Body of pancreas (tissue), 4 donors: ENCODE data around the gene TMC5. TPM values are rescaled to one million over a fixed set of nuclear protein-coding genes. Genes with fewer than 3 reads are reported as not detected.

Source experiments
- ATAC-seq: fragments of 150-250 bp; one replicate; pipeline ENCODE4 v1.9.1; 2016
- DNase-seq, 4 donors: peaks; one replicate each; pipeline ENCODE4 v3.0.0-alpha.2; 2019
- H3K27ac ChIP-seq, 4 donors: fragments of 200-600 bp; sonication (generic); 1 replicate in 3 of 4; 2 replicates in 1 of 4; pipeline versions ENCODE4 v1.5.1 to v1.6.1; 2016 to 2019; ENCODE audit warnings: mild to moderate bottlenecking in 1 of 4, mixed read lengths in 1 of 4, moderate library complexity in 1 of 4
- H3K27me3 ChIP-seq, 2 donors: fragments of 200-600 bp; sonication (generic); one replicate each; pipeline ENCODE4 v1.6.0; 2016; ENCODE audit warnings: mild to moderate bottlenecking in 1 of 2
- H3K36me3 ChIP-seq, 2 donors: fragments of 200-600 bp; sonication (generic); replicated peaks in 1 of 2; 2 replicates each; pipeline ENCODE4 v1.5.1; 2016; ENCODE audit warnings: low read depth in 2 of 2; ENCODE audit not compliant: insufficient read depth in 1 of 2
- H3K4me1 ChIP-seq: fragments of 200-600 bp; sonication (generic); one replicate; pipeline ENCODE4 v1.6.0; 2016
- H3K4me3 ChIP-seq, 2 donors: fragments of 200-600 bp; sonication (generic); 1 replicate in 1 of 2; 2 replicates in 1 of 2; pipeline ENCODE4 v1.5.1; 2016 to 2019
- H3K9me3 ChIP-seq, 3 donors: fragments of 200-600 bp; sonication (generic); 1 replicate in 2 of 3; 2 replicates in 1 of 3; pipeline ENCODE4 v1.5.1; 2016
- POLR2A ChIP-seq, 3 donors: fragments of 450-650 bp; IDR thresholded peaks; one replicate each; pipeline ENCODE4 v1.6.1; 2016; ENCODE audit warnings: antibody characterized with exemption in 3 of 3, mild to moderate bottlenecking in 2 of 3
- WGBS, 2 donors: methylation state at CpG; one replicate each; pipeline ENCODE4 v1.1.5; 2017; 5-methylcytosine and 5-hydroxymethylcytosine counted together
- intact Hi-C: fragments of 100-400 bp; cut with DNase I; formaldehyde crosslinking; loops from one replicate; pipeline ENCODE4 v1.15.1; 2023
- total RNA-seq, 2 donors: library from RNA; depleted of rRNA; stranded (reverse); fragments of >200 nt; gene quantifications; one replicate each; pipeline ENCODE4 v1.1.0, GENCODE V29; 2016
- TF ChIP-seq, protein P1 (sequence below), 7 experiments: fragments of 450-650 bp in 4 of 7; fragments of 200-600 bp in 3 of 7; sonication (generic) in 3 of 7; IDR thresholded peaks; one replicate each; pipeline ENCODE4 v1.5.1; 2016 to 2019; ENCODE audit warnings: antibody characterized with exemption in 7 of 7

Gene TMC5
- total RNA-seq, 2 donors from 2014 or later: 0.66 to 2.3 TPM

DNA sequence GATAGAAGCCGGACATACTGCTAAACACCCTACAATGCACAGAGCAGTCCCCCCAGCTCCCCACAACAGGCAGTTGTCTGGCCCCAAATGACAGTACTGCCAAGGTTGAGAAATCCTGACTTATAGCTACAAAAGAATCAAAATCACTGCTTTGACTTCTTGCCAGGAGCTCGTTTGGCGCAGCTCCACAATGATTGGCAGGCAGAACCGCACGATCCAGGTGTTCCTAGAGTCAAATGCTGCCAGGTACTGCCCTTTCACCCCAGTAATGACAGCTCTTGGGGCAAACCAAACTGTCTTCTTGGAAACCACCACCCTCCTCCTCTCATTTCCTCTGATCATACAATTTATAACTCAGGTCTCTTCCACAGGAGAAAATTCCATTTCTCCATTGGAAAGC lies 2.2 kb upstream of the TMC5 start:
- H3K27me3 ChIP-seq: no peaks in the 10 kb centered on the region
- no peaks in the 10 kb centered on the region for H3K9me3 ChIP-seq
- DNase-seq (peak in 2 of 4 donors; percentile 19 to 22), ATAC-seq (no peak)
- WGBS, 2 donors: 35 to 36% methylated on average over 5 of the region's 5 CpGs
- peak overlapping the region in 2 of 4 donors; percentile 14 to 15 for H3K27ac ChIP-seq
- H3K4me1 ChIP-seq: peaks cover 20% of the 10 kb centered on the region
- no peaks in the 10 kb centered on the region for H3K36me3 ChIP-seq
- TF ChIP-seq, protein P1, sequence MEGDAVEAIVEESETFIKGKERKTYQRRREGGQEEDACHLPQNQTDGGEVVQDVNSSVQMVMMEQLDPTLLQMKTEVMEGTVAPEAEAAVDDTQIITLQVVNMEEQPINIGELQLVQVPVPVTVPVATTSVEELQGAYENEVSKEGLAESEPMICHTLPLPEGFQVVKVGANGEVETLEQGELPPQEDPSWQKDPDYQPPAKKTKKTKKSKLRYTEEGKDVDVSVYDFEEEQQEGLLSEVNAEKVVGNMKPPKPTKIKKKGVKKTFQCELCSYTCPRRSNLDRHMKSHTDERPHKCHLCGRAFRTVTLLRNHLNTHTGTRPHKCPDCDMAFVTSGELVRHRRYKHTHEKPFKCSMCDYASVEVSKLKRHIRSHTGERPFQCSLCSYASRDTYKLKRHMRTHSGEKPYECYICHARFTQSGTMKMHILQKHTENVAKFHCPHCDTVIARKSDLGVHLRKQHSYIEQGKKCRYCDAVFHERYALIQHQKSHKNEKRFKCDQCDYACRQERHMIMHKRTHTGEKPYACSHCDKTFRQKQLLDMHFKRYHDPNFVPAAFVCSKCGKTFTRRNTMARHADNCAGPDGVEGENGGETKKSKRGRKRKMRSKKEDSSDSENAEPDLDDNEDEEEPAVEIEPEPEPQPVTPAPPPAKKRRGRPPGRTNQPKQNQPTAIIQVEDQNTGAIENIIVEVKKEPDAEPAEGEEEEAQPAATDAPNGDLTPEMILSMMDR (IDR thresholded peaks at IDR 0.05): no peak
- TF ChIP-seq POLR2A (IDR thresholded peaks at IDR 0.05): no peak
- H3K4me3 ChIP-seq: no peak overlapping the region
- intact Hi-C loops: no loop called here

- H3K27ac ChIP-seq: no peak overlapping the region
- intact Hi-C loops: no loop called here
- DNase-seq (no peak), ATAC-seq (no peak)
- 53 to 64% methylated on average over 2 of the region's 2 CpGs for WGBS, 2 donors
- no peaks in the 10 kb centered on the region for H3K27me3 ChIP-seq
- no peaks in the 10 kb centered on the region for H3K9me3 ChIP-seq
- TF ChIP-seq POLR2A (IDR thresholded peaks at IDR 0.05): no peak
- TF ChIP-seq, protein P1 (IDR thresholded peaks at IDR 0.05): no peak
- H3K36me3 ChIP-seq: no peaks in the 10 kb centered on the region
- peaks cover 16% of the 10 kb centered on the region for H3K4me1 ChIP-seq
- no peak overlapping the region for H3K4me3 ChIP-seq
Observed at GRCh38 chr16:19415918-19416317, 1.8 kb upstream of the TMC5 start.

DNA sequence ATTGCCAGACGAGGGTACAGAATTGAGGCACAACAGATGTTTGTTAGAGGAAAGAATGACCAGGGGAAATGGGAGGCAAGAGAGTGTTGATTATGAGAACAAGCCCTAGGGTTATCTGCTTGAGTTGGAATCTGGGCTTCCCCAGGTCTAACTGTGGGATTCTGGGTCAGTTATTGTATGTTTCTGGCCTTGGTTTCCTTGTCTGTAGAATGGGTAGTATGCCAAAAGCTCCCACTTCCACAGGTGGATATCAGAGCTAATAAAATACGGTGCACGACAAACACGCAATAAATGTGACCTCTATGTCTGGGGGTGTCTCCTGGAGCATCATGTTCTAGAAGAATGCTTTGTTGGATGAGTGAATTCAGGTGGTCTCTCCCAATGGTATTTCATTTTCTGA lies 517 bp downstream of the TMC5 start:
- Histone ChIP-seq H3K9me3 (no peaks in the 10 kb centered on the region), H3K4me1 (peaks cover 12% of the 10 kb centered on the region), H3K4me3 (no peak overlapping the region), H3K27ac (no peak overlapping the region), H3K27me3 (no peaks in the 10 kb centered on the region), H3K36me3 (no peaks in the 10 kb centered on the region)
- 79 to 86% methylated on average over 4 of the region's 4 CpGs for WGBS, 2 donors
- no peak for ATAC-seq
- no peak for DNase-seq
- TF ChIP-seq, protein P1 (IDR thresholded peaks at IDR 0.05): no peak
- no peak for TF ChIP-seq POLR2A (IDR thresholded peaks at IDR 0.05)
- intact Hi-C loops: no loop called here

DNA sequence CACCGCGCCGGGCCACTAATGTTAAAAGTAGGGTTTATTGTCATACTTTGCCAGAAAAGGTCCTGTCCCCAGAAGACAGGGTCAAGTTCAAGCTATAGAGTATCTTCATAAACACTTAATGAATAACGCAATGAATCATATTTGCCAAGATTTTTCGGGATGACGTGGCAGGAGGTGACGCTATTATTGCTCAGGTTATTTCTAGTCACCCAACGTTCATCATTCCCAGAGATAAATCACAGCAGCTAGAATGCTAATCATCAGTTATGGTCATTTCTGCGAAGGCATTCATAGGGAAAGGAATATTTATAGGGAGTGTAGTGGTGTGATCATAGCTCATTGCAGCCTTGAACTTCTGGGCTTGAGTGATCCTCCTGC lies 2.0 kb downstream of the TMC5 start:
- Histone ChIP-seq H3K4me1 (peaks cover 12% of the 10 kb centered on the region), H3K9me3 (no peaks in the 10 kb centered on the region), H3K27ac (no peak overlapping the region), H3K4me3 (no peak overlapping the region), H3K27me3 (no peaks in the 10 kb centered on the region), H3K36me3 (no peaks in the 10 kb centered on the region)
- TF ChIP-seq POLR2A (IDR thresholded peaks at IDR 0.05): no peak
- TF ChIP-seq, protein P1 (IDR thresholded peaks at IDR 0.05): no peak
- ATAC-seq (no peak), DNase-seq (no peak)
- 85% methylated on average over 9 of the region's 9 CpGs for WGBS, 2 donors
- intact Hi-C loops: no loop called here

- ATAC-seq (no peak), DNase-seq (no peak)
- no peaks in the 10 kb centered on the region for H3K9me3 ChIP-seq
- H3K27ac ChIP-seq: no peak overlapping the region
- peaks cover 14% of the 10 kb centered on the region for H3K4me1 ChIP-seq
- 91 to 92% methylated on average over 8 of the region's 8 CpGs for WGBS, 2 donors
- no peak overlapping the region for H3K4me3 ChIP-seq
- intact Hi-C loops: no loop called here
- no peaks in the 10 kb centered on the region for H3K36me3 ChIP-seq
- H3K27me3 ChIP-seq: no peaks in the 10 kb centered on the region
- TF ChIP-seq, protein P1 (IDR thresholded peaks at IDR 0.05): no peak
- no peak for TF ChIP-seq POLR2A (IDR thresholded peaks at IDR 0.05)
Observed at GRCh38 chr16:19424478-19424877, 6.8 kb downstream of the TMC5 start.
